Measurements from ENCODE around the gene TCERG1L. TPM values are rescaled to one million over a fixed set of nuclear protein-coding genes. Genes with fewer than 3 reads are reported as not detected.

The TCERG1L gene
- polyA plus RNA-seq, 1 of the 3 experiments (the other 2 are of a cell fraction), result not detected

- TF ChIP-seq JUND (IDR thresholded peaks at IDR 0.05), result no peak
- no peak for TF ChIP-seq TEAD4 (IDR thresholded peaks at IDR 0.05; ENCODE audit: borderline replicate concordance, insufficient read depth)
- TF ChIP-seq NRF1 (IDR thresholded peaks at IDR 0.05; ENCODE audit: low read depth, low read length), result no peak
- TF ChIP-seq GABPA (IDR thresholded peaks at IDR 0.05; ENCODE audit: low read depth), result no peak
Observed at GRCh38 chr10:131214521-131215244, 96.8 kb downstream of the TCERG1L start (continued).

- Histone ChIP-seq H4K20me1 (ENCODE audit: insufficient read depth) (no peaks in the 10 kb centered on the region), H3K27ac (ENCODE audit: low read depth in 2 of 2, low read length in 1 of 2) (no peak overlapping the region), H3K79me2 (ENCODE audit: insufficient read depth) (no peaks in the 10 kb centered on the region), H3K9me3 (no peaks in the 10 kb centered on the region), H3K9me2 (no peaks in the 10 kb centered on the region), H3K4me3 (ENCODE audit: low read depth in 2 of 2, low read length in 1 of 2) (no peak overlapping the region), H3K4me1 (ENCODE audit: control insufficient read depth in 1 of 2, insufficient read depth in 2 of 2, low read depth in 1 of 2, low read length in 1 of 2) (peaks cover 0 to 8% of the 10 kb centered on the region in 2 experiments; a peak in 1 of 4 replicates), H3K36me3 (replicated peaks in 1 of 2; ENCODE audit: control insufficient read depth in 1 of 2, insufficient read depth in 2 of 2, low read length in 1 of 2) (no peaks in the 10 kb centered on the region), H3K4me2 (no peak overlapping the region), H3K27me3 (ENCODE audit: insufficient read depth) (no peaks in the 10 kb centered on the region), H3K9ac (no peak overlapping the region), H2AFZ (ENCODE audit: low read depth) (no peak overlapping the region), H3F3A (replicated peaks; ENCODE audit: insufficient read depth) (no peaks in the 10 kb centered on the region)
- DNase-seq, result no peak
- no peak for TF ChIP-seq FOXM1 (IDR thresholded peaks at IDR 0.05; ENCODE audit: low read depth)
- no peak for TF ChIP-seq MAX (IDR thresholded peaks at IDR 0.05; ENCODE audit: low read depth)
- no peak for TF ChIP-seq SMC3 (IDR thresholded peaks at IDR 0.05; ENCODE audit: low read depth, low read length)
- TF ChIP-seq USF1 (IDR thresholded peaks at IDR 0.05; ENCODE audit: borderline replicate concordance, low read depth), result no peak
- no peak for TF ChIP-seq FOSL2 (IDR thresholded peaks at IDR 0.05; ENCODE audit: borderline replicate concordance, low read depth)
- TF ChIP-seq SIN3A (IDR thresholded peaks at IDR 0.05; ENCODE audit: borderline replicate concordance, low read depth, low read length), result no peak
- TF ChIP-seq RFX5 (IDR thresholded peaks at IDR 0.05; ENCODE audit: low read length), result no peak
- no peak for TF ChIP-seq MEF2A (IDR thresholded peaks at IDR 0.05; ENCODE audit: borderline replicate concordance, low read depth)
- TF ChIP-seq PBX3 (IDR thresholded peaks at IDR 0.05), result no peak
- TF ChIP-seq RCOR1 (IDR thresholded peaks at IDR 0.05; ENCODE audit: low read length), result no peak
- CTCF ChIA-PET, result no interaction called here
- POLR2A ChIA-PET, result no interaction called here
- WGBS (ENCODE audit: low lambda C conversion rate), result 29% methylated on average over 8 of the region's 9 CpGs
Observed at GRCh38 chr10:131213741-131214505, 97.6 kb downstream of the TCERG1L start.
